Measurements from ENCODE around the gene CCDC85A. TPM values are rescaled to one million over a fixed set of nuclear protein-coding genes. Genes with fewer than 3 reads are reported as not detected.
"Not testable (repeated sequence)": the region's sequence is repeated elsewhere in the genome, so short reads cannot be mapped to it uniquely, and the experiment has no call there.

Gene CCDC85A
- total RNA-seq, 1 donor from 2014 or later, result 4.7 TPM

DNA sequence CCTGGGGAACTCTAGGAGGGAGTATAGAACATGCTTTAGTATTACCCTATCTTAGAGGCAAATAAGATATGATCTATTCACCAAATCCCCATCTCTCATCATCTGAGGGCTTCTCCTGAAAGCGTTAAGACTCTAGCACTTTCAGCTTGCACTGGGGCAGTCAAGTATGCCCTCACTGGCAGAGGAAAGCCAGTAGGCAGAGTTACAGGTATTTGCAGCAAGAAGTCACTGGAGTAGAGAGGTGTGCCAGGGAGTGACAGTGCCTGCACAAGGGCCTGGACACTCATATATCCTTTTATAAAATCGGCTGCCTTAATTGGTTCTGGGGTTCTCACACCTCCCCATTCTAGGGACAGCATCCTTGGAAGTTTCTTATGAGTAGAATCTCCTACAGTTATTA lies 31.9 kb upstream of the CCDC85A start:
- Histone ChIP-seq H3K27me3 (no peaks in the 10 kb centered on the region), H3K4me3 (no peak overlapping the region), H3K9me3 (no peaks in the 10 kb centered on the region), H3K36me3 (no peaks in the 10 kb centered on the region), H3K27ac (no peak overlapping the region), H3K4me1 (no peaks in the 10 kb centered on the region)
- no peak for TF ChIP-seq POLR2AphosphoS5 (IDR thresholded peaks at IDR 0.05; ENCODE audit: insufficient read depth in 1 of 2, low read depth in 1 of 2)
- TF ChIP-seq, protein P1, sequence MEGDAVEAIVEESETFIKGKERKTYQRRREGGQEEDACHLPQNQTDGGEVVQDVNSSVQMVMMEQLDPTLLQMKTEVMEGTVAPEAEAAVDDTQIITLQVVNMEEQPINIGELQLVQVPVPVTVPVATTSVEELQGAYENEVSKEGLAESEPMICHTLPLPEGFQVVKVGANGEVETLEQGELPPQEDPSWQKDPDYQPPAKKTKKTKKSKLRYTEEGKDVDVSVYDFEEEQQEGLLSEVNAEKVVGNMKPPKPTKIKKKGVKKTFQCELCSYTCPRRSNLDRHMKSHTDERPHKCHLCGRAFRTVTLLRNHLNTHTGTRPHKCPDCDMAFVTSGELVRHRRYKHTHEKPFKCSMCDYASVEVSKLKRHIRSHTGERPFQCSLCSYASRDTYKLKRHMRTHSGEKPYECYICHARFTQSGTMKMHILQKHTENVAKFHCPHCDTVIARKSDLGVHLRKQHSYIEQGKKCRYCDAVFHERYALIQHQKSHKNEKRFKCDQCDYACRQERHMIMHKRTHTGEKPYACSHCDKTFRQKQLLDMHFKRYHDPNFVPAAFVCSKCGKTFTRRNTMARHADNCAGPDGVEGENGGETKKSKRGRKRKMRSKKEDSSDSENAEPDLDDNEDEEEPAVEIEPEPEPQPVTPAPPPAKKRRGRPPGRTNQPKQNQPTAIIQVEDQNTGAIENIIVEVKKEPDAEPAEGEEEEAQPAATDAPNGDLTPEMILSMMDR (IDR thresholded peaks at IDR 0.05), result no peak
- no peak for TF ChIP-seq POLR2A (IDR thresholded peaks at IDR 0.05)
- intact Hi-C loops (cut with DNase I), result no loop called here
- DNase-seq (ENCODE audit: extremely low spot score in 2 of 2), result no peak

DNA sequence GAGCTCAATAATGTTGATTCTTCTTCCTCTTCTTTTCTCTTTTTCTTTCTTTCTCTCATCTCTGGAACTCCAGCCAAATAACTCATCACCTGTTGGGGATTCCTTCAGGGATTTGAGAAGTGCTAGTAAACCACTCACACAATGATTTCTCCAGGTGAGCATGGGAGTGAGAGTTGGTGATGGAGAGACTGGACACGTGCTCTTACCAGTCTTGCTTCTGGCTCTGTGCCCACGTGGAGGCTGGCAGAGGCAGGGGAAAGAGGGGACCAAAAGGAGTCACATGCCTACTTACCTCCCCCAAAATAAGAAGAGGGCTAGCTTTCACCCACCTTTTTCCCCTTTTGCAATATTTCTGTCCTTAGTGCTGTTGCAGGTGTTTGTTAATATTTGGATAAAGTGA lies 28.6 kb upstream of the CCDC85A start:
- Histone ChIP-seq H3K4me3 (no peak overlapping the region), H3K9me3 (no peaks in the 10 kb centered on the region), H3K27me3 (no peaks in the 10 kb centered on the region), H3K36me3 (no peaks in the 10 kb centered on the region), H3K4me1 (no peaks in the 10 kb centered on the region), H3K27ac (no peak overlapping the region)
- no peak for DNase-seq (ENCODE audit: extremely low spot score in 2 of 2)
- intact Hi-C loops (cut with DNase I), result no loop called here
- no peak for TF ChIP-seq POLR2AphosphoS5 (IDR thresholded peaks at IDR 0.05; ENCODE audit: insufficient read depth in 1 of 2, low read depth in 1 of 2)
- TF ChIP-seq, protein P1 (IDR thresholded peaks at IDR 0.05), result no peak
- TF ChIP-seq POLR2A (IDR thresholded peaks at IDR 0.05), result no peak

DNA sequence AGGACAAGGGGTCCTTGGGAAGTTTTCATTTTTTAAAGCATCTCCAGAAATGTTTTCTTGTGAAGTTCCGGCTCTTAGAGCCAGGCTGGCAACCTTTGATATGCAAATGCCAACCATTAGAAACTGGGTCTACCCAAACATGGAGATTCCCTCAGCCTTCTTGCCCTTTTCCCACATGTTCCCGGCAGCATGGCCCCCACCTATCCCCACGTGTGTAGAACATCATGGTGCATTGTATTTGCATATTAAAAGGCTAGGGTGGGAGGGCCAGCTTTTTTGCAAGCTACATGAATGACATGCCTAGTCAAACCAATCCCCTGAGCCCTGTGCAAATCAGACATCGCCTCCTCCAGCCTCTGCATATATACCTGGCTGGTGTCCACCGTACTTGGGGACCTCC lies 23.9 kb upstream of the CCDC85A start:
- H3K27ac ChIP-seq; H3K36me3 ChIP-seq; H3K4me3 ChIP-seq; H3K9me3 ChIP-seq; H3K4me1 ChIP-seq; intact Hi-C loops (cut with DNase I); DNase-seq (ENCODE audit: extremely low spot score in 2 of 2); H3K27me3 ChIP-seq: not testable (repeated sequence)

DNA sequence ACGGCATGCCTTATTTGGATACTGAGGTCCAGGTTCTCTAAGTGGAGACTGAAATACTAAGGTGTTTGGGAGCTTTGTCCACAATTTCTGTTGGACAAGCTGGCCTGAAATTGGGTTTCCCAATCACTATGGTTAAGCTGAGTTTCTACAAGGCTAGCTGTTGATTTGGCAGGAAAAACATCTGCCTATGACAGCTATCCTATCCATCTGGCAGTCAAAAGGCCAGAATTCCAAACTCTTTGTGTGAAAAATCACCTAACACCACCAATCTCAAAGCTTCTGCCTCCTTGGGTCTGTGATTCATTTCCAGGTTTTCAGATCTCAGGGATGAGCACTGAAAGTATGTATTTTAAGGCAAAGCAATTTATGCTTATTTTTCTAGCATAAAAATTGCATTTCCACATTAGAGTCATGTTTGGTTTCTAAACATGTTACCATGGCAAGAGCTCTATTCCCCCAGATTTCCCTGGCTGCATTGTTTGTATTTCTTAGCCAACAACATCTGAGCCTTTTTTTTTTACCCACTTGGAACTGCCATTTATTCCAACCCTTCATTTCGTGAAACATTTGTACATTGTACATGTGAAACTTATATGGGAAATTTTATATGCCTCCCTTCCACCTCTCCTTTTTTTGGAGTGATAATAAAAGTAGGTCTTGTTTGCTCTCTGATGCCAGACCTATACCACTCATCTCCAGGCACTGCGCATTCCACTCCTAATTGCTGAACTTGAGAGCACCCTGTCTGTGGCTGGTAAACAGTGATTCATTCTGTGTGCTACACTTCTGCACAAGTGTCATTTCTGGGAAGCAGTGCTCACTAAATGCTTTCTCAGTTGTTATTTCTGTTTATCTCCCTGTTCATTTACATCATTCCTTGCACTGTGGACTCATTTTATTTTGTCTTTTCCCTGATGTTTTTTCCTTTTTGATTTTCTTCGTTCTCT lies 15.9 kb upstream of the CCDC85A start:
- TF ChIP-seq POLR2AphosphoS5 (IDR thresholded peaks at IDR 0.05; ENCODE audit: insufficient read depth in 1 of 2, low read depth in 1 of 2), result no peak
- TF ChIP-seq, protein P1 (IDR thresholded peaks at IDR 0.05), result no peak
- no peak for TF ChIP-seq POLR2A (IDR thresholded peaks at IDR 0.05)
- H3K27me3 ChIP-seq, result no peaks in the 10 kb centered on the region
- intact Hi-C loops (cut with DNase I), result no loop called here

DNA sequence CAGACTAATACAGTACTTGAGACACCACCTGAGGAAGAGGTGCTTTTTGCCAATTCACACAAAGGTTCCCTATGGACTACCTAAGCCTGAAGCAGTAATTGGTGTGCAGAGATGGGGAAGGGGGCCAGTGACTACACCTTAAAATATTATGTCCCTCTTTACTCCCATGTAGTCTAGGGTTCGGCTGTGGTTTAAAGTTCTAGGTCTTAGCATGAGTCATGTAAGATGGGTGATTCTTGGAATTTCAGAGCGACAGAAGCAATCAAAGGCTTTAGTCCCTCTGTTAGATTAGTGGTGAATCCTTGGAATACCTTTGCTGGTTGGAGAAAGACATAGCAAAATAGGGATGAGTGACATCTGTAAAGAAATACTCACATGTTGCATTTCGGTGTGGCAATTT lies 14.3 kb upstream of the CCDC85A start:
- no peak overlapping the region for H3K27ac ChIP-seq
- H3K4me3 ChIP-seq, result no peak overlapping the region
- intact Hi-C loops (cut with DNase I), result no loop called here
- no peaks in the 10 kb centered on the region for H3K36me3 ChIP-seq
- TF ChIP-seq POLR2AphosphoS5 (IDR thresholded peaks at IDR 0.05; ENCODE audit: insufficient read depth in 1 of 2, low read depth in 1 of 2) (no peak), POLR2A (IDR thresholded peaks at IDR 0.05) (no peak)
- TF ChIP-seq, protein P1 (IDR thresholded peaks at IDR 0.05), result no peak
- no peaks in the 10 kb centered on the region for H3K9me3 ChIP-seq
- no peaks in the 10 kb centered on the region for H3K4me1 ChIP-seq
- H3K27me3 ChIP-seq, result no peaks in the 10 kb centered on the region
- DNase-seq (ENCODE audit: extremely low spot score in 2 of 2), result no peak

More for the DNA sequence above, 15.9 kb upstream of the CCDC85A start:
- Histone ChIP-seq H3K4me1 (no peaks in the 10 kb centered on the region), H3K27ac (no peak overlapping the region), H3K9me3 (no peaks in the 10 kb centered on the region), H3K4me3 (no peak overlapping the region), H3K36me3 (no peaks in the 10 kb centered on the region)
- DNase-seq (ENCODE audit: extremely low spot score in 2 of 2), result no peak

Measured in vagina (tissue), 2 donors.